Chondrocyte (in vitro differentiated cells): Measurements from ENCODE around the gene HOXB5. TPM values are rescaled to one million over a fixed set of nuclear protein-coding genes. Genes with fewer than 3 reads are reported as not detected.

Experiments
- DNase-seq: peaks from one replicate; pipeline ENCODE4 v3.0.0; 2021; ENCODE audit warnings: mixed read lengths, low spot score
- H3K27ac Mint-ChIP-seq: one replicate; pipeline ENCODE4 v1.8.0; 2021; ENCODE audit warnings: mild to moderate bottlenecking, moderate library complexity, mixed read lengths; ENCODE audit not compliant: unreplicated experiment
- H3K27me3 Mint-ChIP-seq: 2 replicates; pipeline ENCODE4 v1.8.0; 2021; ENCODE audit warnings: low read depth, mixed read lengths
- H3K36me3 Mint-ChIP-seq: 2 replicates; pipeline ENCODE4 v1.8.0; 2021; ENCODE audit warnings: low read depth, mixed read lengths
- H3K4me1 Mint-ChIP-seq: 2 replicates; pipeline ENCODE4 v1.8.0; 2021; ENCODE audit warnings: low read depth, mild to moderate bottlenecking, mixed read lengths
- H3K4me3 Mint-ChIP-seq: one replicate; pipeline ENCODE4 v1.8.0; 2021; ENCODE audit warnings: mild to moderate bottlenecking, moderate library complexity, mixed read lengths; ENCODE audit not compliant: unreplicated experiment
- H3K9me3 Mint-ChIP-seq: 2 replicates; pipeline ENCODE4 v1.8.0; 2021; ENCODE audit warnings: low read depth, mixed read lengths
- total RNA-seq: library from RNA; stranded (reverse); gene quantifications from 3 replicates; pipeline ENCODE4 v1.2.1, GENCODE V29; 2021
- TF ChIP-seq, protein P1 (sequence below): fragments of 200-600 bp; sonication (generic); IDR thresholded peaks from 2 replicates; pipeline ENCODE4 v1.5.0; 2021; ENCODE audit warnings: antibody characterized with exemption, mild to moderate bottlenecking, moderate library complexity

The HOXB5 gene
- total RNA-seq, 1 donor from 2014 or later, result not detected

DNA sequence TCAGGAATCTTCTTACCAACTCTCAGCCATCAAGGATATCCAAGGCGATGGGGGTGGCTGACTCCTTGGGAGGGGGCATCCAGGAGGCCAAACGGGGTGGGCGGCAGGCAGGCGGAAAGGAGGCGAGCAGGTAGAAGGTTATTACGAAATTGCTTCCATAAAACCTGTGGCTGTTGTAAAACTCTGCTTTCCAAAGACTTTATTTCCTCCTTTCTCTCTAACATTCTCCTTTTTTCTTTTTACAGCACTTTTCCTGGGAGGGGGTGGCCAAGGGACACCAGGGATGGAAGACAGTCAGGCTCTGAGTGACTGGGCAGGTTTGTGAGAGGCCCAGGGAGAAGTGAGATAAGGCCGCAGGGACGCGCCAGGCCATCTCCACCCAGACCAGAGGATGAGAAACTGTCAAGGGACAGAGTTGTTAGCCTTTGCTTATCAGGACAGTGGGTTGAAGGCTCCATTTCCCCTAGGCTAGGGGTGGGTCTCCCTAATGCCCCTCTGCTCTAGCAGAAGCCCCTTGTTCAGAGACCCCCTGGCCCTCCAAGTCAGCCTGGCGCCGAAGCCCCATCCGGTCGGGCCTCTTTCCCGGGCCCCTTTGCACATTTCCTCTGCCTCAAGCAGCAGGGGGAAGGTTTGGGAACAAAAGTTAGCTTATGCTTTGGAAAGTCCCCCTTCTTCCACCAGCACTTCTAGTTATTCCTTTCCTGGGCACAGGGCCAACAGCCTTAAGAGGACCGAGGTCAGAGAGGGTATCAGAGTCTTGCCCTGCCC lies 37.5 kb upstream of the HOXB5 start:
- H3K4me1 Mint-ChIP-seq, result peaks cover 3% of the 10 kb centered on the region
- H3K36me3 Mint-ChIP-seq, result peaks cover 1% of the 10 kb centered on the region
- no peak for DNase-seq
- H3K9me3 Mint-ChIP-seq, result no peaks in the 10 kb centered on the region
- H3K27ac Mint-ChIP-seq, result no peak overlapping the region
- peaks cover 89% of the 10 kb centered on the region for H3K27me3 Mint-ChIP-seq
- no peak overlapping the region for H3K4me3 Mint-ChIP-seq
- TF ChIP-seq, protein P1, sequence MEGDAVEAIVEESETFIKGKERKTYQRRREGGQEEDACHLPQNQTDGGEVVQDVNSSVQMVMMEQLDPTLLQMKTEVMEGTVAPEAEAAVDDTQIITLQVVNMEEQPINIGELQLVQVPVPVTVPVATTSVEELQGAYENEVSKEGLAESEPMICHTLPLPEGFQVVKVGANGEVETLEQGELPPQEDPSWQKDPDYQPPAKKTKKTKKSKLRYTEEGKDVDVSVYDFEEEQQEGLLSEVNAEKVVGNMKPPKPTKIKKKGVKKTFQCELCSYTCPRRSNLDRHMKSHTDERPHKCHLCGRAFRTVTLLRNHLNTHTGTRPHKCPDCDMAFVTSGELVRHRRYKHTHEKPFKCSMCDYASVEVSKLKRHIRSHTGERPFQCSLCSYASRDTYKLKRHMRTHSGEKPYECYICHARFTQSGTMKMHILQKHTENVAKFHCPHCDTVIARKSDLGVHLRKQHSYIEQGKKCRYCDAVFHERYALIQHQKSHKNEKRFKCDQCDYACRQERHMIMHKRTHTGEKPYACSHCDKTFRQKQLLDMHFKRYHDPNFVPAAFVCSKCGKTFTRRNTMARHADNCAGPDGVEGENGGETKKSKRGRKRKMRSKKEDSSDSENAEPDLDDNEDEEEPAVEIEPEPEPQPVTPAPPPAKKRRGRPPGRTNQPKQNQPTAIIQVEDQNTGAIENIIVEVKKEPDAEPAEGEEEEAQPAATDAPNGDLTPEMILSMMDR, result no peak

DNA sequence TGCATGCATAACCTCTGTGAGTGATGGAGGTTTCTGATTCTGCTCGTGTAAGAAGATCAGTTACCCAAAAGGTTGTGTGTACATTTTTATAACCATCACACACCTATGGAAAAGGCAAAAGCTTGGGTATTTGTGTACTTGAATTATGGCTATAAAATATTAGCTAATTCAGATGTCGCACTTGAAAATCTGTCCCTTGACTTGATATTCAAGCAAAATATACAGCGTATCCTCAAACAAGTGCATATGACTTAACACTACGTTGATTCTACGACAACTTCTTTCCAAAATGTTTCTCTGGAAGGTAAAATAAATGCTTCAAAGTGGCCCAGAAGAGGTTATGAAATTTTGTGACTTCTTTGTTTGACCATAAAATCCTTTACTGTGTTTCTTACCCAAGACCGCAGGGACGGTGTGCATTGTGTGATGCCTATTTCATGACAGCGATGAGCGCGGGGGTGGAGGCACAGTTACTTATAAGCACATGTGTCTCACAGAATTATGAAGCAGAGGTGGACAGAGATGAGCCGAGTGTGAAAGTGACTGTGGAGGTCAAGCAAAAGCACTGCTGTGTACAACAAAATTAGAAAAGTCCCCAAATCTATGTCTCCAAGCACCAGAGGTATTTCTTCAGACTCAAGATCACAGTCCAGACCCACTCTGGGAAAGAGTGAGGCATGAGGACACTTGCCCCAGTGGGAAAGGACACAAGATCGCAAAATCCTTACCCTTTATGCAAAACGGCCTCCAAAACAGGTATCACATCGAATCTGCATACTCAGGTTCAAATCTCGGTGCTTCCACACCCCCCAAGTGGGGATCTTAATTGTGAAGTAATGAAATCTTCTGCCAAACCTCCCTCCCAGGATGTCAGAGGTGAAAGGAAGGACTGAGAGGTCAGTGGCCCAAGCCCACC lies 36.7 kb upstream of the HOXB5 start:
- no peak overlapping the region for H3K27ac Mint-ChIP-seq
- H3K27me3 Mint-ChIP-seq, result peaks cover 84% of the 10 kb centered on the region
- H3K4me1 Mint-ChIP-seq, result peaks cover 8% of the 10 kb centered on the region
- no peak overlapping the region for H3K4me3 Mint-ChIP-seq
- TF ChIP-seq, protein P1, result no peak
- H3K36me3 Mint-ChIP-seq, result peaks cover 1% of the 10 kb centered on the region
- no peak for DNase-seq
- no peaks in the 10 kb centered on the region for H3K9me3 Mint-ChIP-seq

DNA sequence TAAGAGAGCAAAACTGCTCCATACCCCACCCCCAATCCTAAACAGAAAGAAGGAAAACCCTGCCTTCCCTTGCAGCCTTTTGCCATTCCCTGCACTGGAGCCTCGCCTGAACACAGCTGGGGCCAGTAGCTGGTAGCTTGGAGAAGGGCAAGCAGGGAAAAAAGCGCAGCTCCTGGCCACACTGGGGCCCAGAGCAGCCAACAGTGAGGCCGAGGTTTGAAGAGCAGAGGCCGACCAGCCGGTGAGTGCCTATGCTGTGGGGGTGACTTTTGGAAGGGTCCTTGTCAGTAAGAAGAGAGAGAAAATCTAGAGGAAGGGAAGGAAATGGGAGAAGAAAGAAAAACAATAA lies 35.8 kb upstream of the HOXB5 start:
- peaks cover 8% of the 10 kb centered on the region for H3K4me1 Mint-ChIP-seq
- peaks cover 1% of the 10 kb centered on the region for H3K36me3 Mint-ChIP-seq
- H3K27ac Mint-ChIP-seq, result no peak overlapping the region
- peaks cover 78% of the 10 kb centered on the region for H3K27me3 Mint-ChIP-seq
- DNase-seq, result no peak
- H3K4me3 Mint-ChIP-seq, result no peak overlapping the region
- TF ChIP-seq, protein P1, result no peak
- H3K9me3 Mint-ChIP-seq, result no peaks in the 10 kb centered on the region

DNA sequence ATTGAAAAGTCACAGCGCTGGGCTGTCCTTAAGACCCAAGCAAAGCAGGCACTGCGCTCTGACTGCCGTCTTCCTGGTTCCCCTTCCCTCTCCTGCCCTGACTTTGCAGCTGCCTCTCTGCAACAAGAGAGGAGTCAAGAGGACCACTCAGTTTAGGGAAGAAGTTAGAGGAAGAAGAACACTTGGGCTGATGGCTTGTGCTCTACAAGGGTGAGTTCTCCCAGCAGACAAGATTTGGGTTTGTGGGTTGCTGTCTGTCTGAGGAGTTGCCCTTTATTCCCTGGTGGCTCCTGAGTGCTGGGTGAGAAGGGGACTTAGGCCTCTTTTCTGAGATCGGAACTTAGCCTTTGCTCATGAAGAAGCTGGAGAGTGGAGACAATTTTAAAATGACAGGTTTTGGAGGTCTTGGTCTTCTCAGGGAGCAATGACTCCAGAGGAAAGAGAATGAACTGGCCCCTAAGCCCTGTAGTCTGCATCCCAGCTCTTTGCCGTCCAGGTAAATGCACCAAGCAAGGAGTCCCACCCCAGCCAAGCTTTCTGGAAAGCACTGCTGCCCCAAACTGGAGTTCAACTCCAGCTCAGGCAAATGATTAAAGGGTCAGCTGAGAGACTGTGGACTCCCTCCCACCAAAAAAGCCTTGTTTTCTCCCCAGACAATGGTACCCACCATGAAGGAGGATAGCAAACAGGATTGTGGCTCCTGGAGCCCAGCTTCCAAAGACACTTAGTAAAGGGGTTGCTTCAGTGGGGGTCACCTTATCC lies 35.3 kb upstream of the HOXB5 start:
- Mint-ChIP-seq H3K9me3 (no peaks in the 10 kb centered on the region), H3K36me3 (peaks cover 1% of the 10 kb centered on the region), H3K4me1 (peaks cover 8% of the 10 kb centered on the region), H3K4me3 (no peak overlapping the region), H3K27me3 (peaks cover 79% of the 10 kb centered on the region), H3K27ac (no peak overlapping the region)
- no peak for DNase-seq
- TF ChIP-seq, protein P1, result no peak
